22Rv1 (cell line): ENCODE measurements around the gene RAMP3.

ENCODE experiments used
- CTCF ChIP-seq: fragments of 450-650 bp; IDR thresholded peaks from 2 replicates; pipeline ENCODE4 v1.5.1; 2017; ENCODE audit warnings: mild to moderate bottlenecking
- ZFX ChIP-seq: fragments of 450-650 bp; IDR thresholded peaks from 2 replicates; pipeline ENCODE4 v1.6.1; 2017; ENCODE audit warnings: antibody characterized with exemption, borderline replicate concordance

- no peak for TF ChIP-seq CTCF
- TF ChIP-seq ZFX, result no peak
These were observed at the start of gene RAMP3 for GRCh38 chr7:45157653-45158401.
